ENCODE results near the gene BRD9. TPM values are rescaled to one million over a fixed set of nuclear protein-coding genes. Genes with fewer than 3 reads are reported as not detected.

BRD9 gene
- total RNA-seq (2022; extraction: Qiagen RNA extraction), result 36.9 to 42.0 TPM (median 40.6 TPM) in 5 replicates

DNA sequence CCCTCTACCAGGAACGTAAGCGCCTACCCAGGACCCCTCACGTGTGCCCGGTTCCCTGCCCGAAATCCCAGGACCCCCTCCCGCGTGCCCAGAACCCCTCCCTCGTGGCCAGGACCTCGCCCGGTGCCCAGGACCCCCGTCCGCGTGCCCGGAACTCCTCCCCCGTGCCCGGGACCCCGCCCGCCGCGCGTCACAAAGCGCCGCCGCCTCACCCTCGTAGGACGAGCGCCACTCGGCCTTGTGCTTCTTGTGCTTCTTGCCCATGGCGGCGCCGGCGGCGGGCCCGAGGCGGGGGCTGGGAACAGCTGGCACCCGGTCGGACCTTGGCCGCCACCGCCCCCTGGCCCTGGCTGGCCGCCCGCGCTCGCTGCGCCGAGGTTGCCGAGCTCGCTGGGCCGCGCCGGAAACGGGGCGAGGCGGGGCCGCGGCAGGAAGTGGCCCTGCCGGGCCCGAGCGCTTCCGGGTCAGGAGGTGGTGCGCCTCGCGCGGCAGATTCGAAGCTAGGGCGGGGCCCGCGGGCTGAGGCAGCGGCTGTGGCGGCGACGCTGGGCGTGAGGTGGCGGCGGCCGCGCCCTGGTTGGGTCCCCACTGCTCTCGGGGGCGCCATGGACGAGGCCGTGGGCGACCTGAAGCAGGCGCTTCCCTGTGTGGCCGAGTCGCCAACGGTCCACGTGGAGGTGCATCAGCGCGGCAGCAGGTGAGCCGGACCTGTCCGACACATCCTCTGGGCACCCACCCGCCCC is at the start of gene BRD9, which contains the start of gene TRIP13:
TSS of gene BRD9 (minus strand) at position 408 of the 743 bp plus-strand sequence. CDS start at position 264, 144 bp downstream.
TSS of gene TRIP13 (plus strand) at position 491 of the 743 bp plus-strand sequence. CDS start at position 606, 115 bp downstream.

DNA sequence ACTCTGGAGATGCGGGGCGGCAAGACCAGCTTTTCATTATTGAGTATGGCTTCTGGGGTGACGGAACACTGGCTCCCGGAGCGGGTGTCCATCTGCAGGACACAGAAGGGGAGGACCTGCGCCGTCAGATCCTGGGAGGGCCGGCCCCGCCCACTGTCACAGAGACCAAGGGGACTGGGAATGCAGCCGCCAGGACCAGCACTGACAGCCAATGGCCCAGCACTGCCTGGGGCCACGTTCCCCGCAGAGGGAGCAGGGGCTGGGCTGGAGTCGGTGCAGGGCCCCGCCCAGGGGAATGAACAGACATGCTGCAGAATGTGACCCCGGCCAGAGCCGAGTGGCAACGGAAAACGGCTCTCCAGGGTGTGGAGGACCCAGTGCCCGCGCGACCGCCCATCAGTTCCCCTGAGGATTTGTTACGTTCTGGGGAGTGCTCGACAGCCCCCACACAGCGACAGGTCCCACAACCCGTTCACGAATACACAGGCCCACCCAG is 42.0 kb downstream of the BRD9 start, which contains the start of gene ZDHHC11:
TSS of gene ZDHHC11 (minus strand) at position 476 of the 496 bp plus-strand sequence. CDS start at position 92, 384 bp downstream.

Other genes starting within 250 kb of the BRD9 start
- gene TPPP, start 199.4 kb downstream of the BRD9 start, total RNA-seq (2022; extraction: Qiagen RNA extraction), result 5.5 to 8.3 TPM (median 6.9 TPM) in 5 replicates
- 1.1 to 1.7 TPM (median 1.5 TPM) in 5 replicates for gene ZDHHC11B, start 108.1 kb downstream of the BRD9 start, total RNA-seq (2022; extraction: Qiagen RNA extraction)
- 12.6 to 20.1 TPM (median 16.3 TPM) in 5 replicates for gene ZDHHC11, start 41.8 kb downstream of the BRD9 start, total RNA-seq (2022; extraction: Qiagen RNA extraction)
- 61.6 to 77.8 TPM (median 71.3 TPM) in 5 replicates for gene TRIP13, start 83 bp upstream of the BRD9 start, total RNA-seq (2022; extraction: Qiagen RNA extraction)
- gene NKD2, start 116.0 kb upstream of the BRD9 start, total RNA-seq (2022; extraction: Qiagen RNA extraction), result 16.2 to 22.8 TPM (median 21.8 TPM) in 5 replicates
- 20.7 to 30.7 TPM (median 29.8 TPM) in 5 replicates for gene SLC12A7, start 219.3 kb upstream of the BRD9 start, total RNA-seq (2022; extraction: Qiagen RNA extraction)